AG09309 (cell line): ENCODE measurements around the gene TMEM170B.

ENCODE experiments used
- DNase-seq: peaks from one replicate; pipeline ENCODE4 v3.0.0-alpha.2; 2010; ENCODE audit warnings: low read depth
- H3K4me3 ChIP-seq: 2 replicates; pipeline ENCODE4 v1.5.1; 2011; ENCODE audit warnings: mild to moderate bottlenecking, low read depth, low read length, moderate library complexity; ENCODE audit not compliant: control insufficient read depth
- TF ChIP-seq, protein P1 (sequence below): IDR thresholded peaks from 2 replicates; pipeline ENCODE4 v1.5.1; 2011; ENCODE audit warnings: mild to moderate bottlenecking, low read depth, low read length, inconsistent platforms; ENCODE audit not compliant: insufficient read depth, control insufficient read depth; ENCODE audit errors: missing control alignments

Gene TMEM170B

DNA sequence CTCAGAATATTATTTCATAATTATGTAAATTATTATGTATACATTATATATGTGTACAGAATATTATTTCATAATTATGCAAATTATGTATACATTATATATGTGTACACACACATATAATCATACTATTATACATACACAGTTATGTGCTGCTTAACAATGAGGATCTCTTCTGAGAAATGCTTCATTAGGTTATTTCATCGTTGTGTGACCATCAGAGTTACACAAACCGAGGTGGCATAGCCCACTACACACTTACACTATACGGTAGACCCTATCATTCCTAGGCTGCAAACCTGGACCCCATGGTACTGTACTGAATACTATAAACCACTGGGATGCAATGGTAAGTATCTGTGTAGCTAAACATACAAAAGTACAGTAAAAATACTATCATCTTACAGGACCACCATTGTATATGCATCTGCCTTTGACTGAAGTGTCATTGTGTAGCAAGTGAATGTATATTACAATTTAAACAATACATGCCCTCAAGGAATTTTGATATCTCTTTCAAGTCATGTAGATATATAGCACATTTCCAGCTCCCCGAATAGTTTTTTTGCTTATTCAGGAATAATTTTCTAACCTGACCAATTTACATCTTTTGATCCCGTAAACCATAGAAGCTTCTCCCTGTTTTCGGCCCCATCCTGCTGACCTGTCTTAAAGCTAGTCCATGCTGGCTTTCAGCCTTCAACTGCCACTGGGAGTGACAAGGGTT lies 71.2 kb downstream of the TMEM170B start:
- DNase-seq: no peak
- no peak overlapping the region for H3K4me3 ChIP-seq
- TF ChIP-seq, protein P1, sequence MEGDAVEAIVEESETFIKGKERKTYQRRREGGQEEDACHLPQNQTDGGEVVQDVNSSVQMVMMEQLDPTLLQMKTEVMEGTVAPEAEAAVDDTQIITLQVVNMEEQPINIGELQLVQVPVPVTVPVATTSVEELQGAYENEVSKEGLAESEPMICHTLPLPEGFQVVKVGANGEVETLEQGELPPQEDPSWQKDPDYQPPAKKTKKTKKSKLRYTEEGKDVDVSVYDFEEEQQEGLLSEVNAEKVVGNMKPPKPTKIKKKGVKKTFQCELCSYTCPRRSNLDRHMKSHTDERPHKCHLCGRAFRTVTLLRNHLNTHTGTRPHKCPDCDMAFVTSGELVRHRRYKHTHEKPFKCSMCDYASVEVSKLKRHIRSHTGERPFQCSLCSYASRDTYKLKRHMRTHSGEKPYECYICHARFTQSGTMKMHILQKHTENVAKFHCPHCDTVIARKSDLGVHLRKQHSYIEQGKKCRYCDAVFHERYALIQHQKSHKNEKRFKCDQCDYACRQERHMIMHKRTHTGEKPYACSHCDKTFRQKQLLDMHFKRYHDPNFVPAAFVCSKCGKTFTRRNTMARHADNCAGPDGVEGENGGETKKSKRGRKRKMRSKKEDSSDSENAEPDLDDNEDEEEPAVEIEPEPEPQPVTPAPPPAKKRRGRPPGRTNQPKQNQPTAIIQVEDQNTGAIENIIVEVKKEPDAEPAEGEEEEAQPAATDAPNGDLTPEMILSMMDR: no peak

DNA sequence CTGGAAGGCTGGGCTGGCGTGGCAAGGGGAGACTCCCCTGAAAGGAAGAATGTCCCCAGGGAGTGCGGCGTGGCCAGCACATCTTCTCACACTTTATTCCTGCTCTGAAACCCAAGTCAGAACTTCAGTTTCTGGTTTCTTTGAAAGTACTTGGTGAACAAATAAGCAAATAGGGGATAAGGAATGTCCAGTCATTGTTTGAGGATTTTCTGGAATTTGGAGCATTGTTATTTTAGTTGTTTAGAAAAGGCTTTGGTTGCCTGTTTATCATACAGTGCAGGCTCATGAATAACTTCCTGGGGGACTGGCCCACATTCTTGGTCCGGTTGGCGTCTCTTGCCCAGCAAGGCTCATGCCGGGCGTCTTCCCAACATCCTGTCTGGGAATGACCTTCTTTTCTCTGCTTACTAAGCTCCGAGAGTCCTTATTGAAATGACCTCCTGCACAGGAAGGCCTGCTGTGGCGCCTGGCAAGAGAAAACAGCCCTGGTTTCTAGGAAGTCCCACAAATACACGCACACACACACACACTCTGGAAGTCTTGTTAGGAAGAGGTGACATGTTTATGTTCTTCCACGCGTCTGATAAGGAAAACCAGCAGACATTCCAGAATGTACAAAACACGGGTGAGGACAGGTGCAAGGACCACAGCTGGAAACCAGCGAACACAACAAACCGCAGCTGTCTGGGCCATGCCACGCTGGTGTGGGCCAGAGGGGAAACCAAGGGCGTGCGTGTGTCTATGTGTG lies 71.9 kb downstream of the TMEM170B start:
- no peak overlapping the region for H3K4me3 ChIP-seq
- TF ChIP-seq, protein P1: no peak
- peak; percentile 94 for DNase-seq

DNA sequence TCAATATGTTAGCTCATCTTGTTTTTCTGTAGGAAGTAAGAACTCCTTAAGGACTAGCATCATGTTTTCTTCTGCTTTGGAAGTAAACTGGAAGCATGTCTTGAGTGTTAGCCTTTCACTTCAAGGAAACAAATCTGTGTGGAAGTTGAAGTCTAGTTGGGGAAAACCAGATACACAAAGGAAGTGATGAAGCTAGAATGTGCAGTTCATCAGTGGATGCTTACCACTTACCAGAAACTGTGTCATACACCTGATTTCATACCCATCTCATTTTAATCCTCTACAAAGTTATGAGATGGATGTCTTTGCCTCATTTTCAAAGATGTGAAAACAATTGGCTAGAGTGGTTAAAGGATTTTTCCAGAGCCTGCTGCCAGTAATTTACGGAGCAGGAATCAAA lies 75.8 kb downstream of the TMEM170B start:
- DNase-seq: no peak
- TF ChIP-seq, protein P1: no peak
- H3K4me3 ChIP-seq: no peak overlapping the region

DNA sequence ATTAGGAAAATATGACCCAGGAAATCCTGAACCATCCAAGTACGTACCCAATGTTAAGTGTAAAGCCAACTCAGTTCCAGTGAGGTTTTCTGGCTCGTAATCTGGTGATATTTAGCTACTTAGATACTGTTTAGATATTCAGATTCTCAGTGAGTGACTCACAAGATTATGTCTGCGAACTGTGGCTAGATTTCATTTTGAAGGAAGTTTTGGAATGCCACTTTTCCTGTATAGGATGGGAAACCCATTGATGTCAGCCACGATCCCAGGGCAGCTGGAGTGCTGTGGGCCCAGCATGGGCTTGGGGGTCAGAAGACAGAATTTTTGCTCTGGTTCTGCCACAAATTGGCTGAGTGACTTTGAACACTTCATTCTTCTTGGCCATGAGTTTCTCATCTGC lies 76.3 kb downstream of the TMEM170B start:
- DNase-seq: peak; percentile 83
- TF ChIP-seq, protein P1: no peak
- no peak overlapping the region for H3K4me3 ChIP-seq

DNA sequence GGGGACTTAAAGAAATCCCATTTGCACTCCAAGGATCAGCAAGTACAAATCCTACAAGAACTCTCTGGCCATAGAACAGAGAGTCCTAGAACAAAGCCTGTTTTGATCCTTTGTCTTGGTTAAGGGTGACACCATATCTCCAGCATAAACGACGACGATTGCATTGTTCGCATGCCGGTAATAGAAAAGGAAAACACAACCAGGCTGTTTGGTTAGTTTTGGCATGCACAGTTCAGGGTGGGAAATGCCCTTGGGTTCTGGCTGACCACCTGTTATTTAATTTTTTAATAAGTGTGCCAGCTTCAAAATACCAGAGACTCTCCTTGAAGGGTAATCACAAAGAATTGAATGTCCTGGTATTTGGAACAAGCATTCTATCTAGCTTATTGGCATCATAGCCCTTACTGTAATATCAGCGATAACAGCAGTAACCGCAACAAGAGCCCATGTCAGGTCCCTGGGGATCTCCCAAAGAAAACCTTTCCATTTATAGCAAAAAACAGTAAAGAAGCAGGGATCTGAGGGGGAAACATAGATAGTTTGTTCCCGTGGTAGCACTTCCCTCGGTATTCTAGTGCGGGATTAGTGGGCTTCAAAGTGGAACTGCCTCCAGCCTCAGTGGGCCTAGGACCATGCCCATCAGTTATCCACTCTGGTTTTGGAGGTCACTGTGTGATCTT lies 77.1 kb downstream of the TMEM170B start:
- no peak overlapping the region for H3K4me3 ChIP-seq
- TF ChIP-seq, protein P1: no peak
- no peak for DNase-seq

DNA sequence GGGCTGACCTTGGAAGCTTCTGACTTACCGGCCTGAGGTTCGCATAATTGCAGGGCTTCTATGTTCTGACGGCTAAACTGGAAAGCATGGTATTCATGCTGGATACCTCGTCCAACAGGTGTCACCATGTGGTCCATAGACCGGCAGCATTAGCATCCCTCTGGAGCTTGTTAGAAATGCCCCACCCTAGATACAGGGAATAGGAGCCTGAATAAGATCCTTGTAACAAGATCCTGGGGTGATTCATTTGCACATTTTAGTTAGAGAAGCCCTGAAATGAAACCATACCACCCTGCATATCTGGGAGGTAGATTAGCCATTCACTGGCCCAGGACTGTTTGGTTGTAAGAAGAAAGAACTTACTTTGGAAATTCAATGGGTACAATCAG lies 77.7 kb downstream of the TMEM170B start:
- TF ChIP-seq, protein P1: no peak
- no peak for DNase-seq
- H3K4me3 ChIP-seq: no peak overlapping the region
